Measurements from ENCODE around the gene FRS3.

- TF ChIP-seq CTCF (IDR thresholded peaks at IDR 0.05) (peak; percentile 81 to 99 (median 96)), POLR2A (IDR thresholded peaks at IDR 0.05) (peak in 1 of 3 donors; percentile 17)
These were observed 44.1 kb downstream of the FRS3 start, which contains the start of gene TFEB for GRCh38 chr6:41735427-41736185.
